ENCODE data around the gene C5orf22.
"Not testable (repeated sequence)": the region's sequence is repeated elsewhere in the genome, so short reads cannot be mapped to it uniquely, and the experiment has no call there.

DNA sequence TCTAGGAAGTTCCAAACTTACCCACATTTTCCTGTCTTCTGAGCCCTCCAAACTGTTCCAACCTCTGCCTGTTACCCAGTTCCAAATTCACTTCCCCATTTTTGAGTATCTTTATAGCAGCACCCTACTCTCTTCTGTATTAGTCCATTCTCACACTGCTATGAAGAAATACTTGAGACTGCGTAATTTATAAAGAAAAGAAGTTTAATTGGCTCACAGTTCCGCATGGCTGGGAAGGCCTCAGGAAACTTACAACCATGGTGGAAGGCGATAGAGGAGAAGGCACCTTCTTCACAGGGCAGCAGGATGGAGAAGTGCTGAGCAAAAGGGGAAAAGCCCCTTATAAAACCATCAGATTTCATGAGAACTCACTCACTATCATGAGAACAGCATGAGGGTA lies 34.3 kb downstream of the C5orf22 start:
- TF ChIP-seq CTCF (IDR thresholded peaks at IDR 0.05; ENCODE audit: low read depth, low read length); EZH2phosphoT487 (IDR thresholded peaks at IDR 0.05; ENCODE audit: low read depth): not testable (repeated sequence)

Measured in OCI-LY3 (cell line).